ENCODE results near the gene UQCRHL. TPM values are rescaled to one million over a fixed set of nuclear protein-coding genes. Genes with fewer than 3 reads are reported as not detected.

Gene UQCRHL
- total and polyA plus RNA-seq, 2 of the 4 experiments (the other 2 are of a cell fraction), result 1.4 to 2.4 TPM

DNA sequence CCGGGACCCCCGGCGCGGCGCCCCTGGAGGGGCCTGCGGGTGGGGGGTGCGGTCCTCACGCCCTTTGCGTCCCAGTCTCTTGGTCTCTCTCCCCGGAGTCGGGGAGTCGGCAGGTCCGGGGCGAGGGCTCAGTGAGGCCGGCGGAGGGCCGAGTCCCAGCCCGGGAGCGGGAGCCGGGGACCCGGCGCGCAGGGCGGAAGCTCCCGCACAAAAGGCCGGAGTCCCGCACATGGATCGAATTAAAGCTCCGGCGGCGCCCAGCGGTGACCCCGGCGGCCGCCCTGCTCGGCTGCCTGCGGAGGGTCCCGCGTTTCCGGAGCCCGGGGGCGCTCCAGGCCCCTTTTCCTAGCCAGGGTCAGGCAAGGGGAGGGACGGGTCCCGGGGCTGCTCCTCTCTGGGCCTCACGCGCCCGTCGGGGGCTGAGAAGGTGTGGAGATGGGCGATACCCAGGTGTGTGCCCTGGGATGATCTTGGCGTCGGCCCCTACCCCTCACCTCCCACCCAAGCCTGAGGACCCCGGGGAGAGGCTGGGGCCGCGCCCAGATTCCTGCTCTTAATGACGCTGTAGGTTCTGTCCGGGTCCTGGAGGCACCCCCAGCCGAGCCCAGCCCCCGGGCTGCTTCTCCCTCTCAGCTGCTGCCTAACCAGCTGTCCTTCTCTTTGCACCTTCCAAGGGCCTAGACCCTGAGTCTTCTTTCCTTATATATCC lies 48.3 kb downstream of the UQCRHL start:
- WGBS, 2 experiments (ENCODE audit: extremely low coverage in 2 of 2, insufficient read length in 1 of 2), result 2% methylated on average over 32 of the region's 58 CpGs; no CpG with 5 or more reads in 1 of the 2 experiments
- peaks cover 19% of the 10 kb centered on the region for H3K4me1 ChIP-seq (ENCODE audit: control insufficient read depth, insufficient read depth, low read length)
- H3K4me3 ChIP-seq (ENCODE audit: insufficient read depth, low read depth, low read length), result peak overlapping the region; percentile 68
- H3K9ac ChIP-seq (ENCODE audit: low read depth, low read length), result peak overlapping the region; percentile 92
- ChIA-PET CTCF (interaction anchor here (0.6 kb wide), 1 partner anchor 12 kb away, joined by 3 read pairs; no protein-coding TSS in a partner anchor), POLR2A (ENCODE audit: unreplicated experiment) (no interaction called here)
- H4K5ac ChIP-seq (ENCODE audit: low read depth, low read length), result peak overlapping the region; percentile 20
- peak overlapping the region; percentile 91 for H3K27ac ChIP-seq (ENCODE audit: insufficient read depth, low read length)
- H2BK20ac ChIP-seq (ENCODE audit: low read depth, low read length), result no peak overlapping the region
- intact Hi-C loops (cut with micrococcal nuclease) (no loop called here), dilution Hi-C loops (cut with HindIII; ENCODE audit: low sequenced_read_pairs, unreplicated experiment) (no loop called here), in situ Hi-C loops (cut with MboI; ENCODE audit: low sequenced_read_pairs) (no loop called here)
- peaks cover 2% of the 10 kb centered on the region for H3K36me3 ChIP-seq (ENCODE audit: control insufficient read depth, insufficient read depth, low read length)
- peak overlapping the region; percentile 42 for H2BK5ac ChIP-seq (ENCODE audit: low read depth, low read length, poor library complexity, severe bottlenecking)
- H4K91ac ChIP-seq (ENCODE audit: insufficient read depth, low read depth, low read length), result peak overlapping the region; percentile 82
- H2AK5ac ChIP-seq (ENCODE audit: low read depth, low read length), result peak overlapping the region; percentile 86
- H4K20me1 ChIP-seq (ENCODE audit: insufficient read depth, low read length), result peaks cover 29% of the 10 kb centered on the region
- H3K4me2 ChIP-seq (ENCODE audit: low read depth, low read length), result peak overlapping the region; percentile 91
- H3K79me1 ChIP-seq (ENCODE audit: low read depth in 1 of 2, low read length in 2 of 2), result peaks cover 12 to 44% of the 10 kb centered on the region in 2 experiments
- no peaks in the 10 kb centered on the region for H3K9me3 ChIP-seq (ENCODE audit: control insufficient read depth, insufficient read depth, low read length)
- H3K23ac ChIP-seq (ENCODE audit: low read depth, low read length), result peak overlapping the region; percentile 89
- H2BK120ac ChIP-seq (ENCODE audit: low read depth, low read length), result peak overlapping the region; percentile 47
- peak overlapping the region; percentile 98 for H2AK9ac ChIP-seq (replicated peaks; ENCODE audit: low read depth, low read length, poor library complexity)
- peak overlapping the region; percentile 42; the same call in 1 of the 2 replicates for H3K18ac ChIP-seq (ENCODE audit: low read depth, low read length)
- DNase-seq (no peak), ATAC-seq (ENCODE audit: low read depth) (peak; percentile 40)
- no peaks in the 10 kb centered on the region for H3K27me3 ChIP-seq (ENCODE audit: control insufficient read depth, insufficient read depth, low read length)
- peak overlapping the region; percentile 92 for H3K4ac ChIP-seq (ENCODE audit: low read depth, low read length)
- H3K14ac ChIP-seq (replicated peaks; ENCODE audit: low read depth, low read length), result peak overlapping the region; percentile 95
- peak overlapping the region; percentile 82 for H2AFZ ChIP-seq (replicated peaks; ENCODE audit: low read length, poor library complexity)
- peak overlapping the region; percentile 80 to 95 for H4K8ac ChIP-seq (ENCODE audit: low read depth in 2 of 2, low read length in 2 of 2)
- peak overlapping the region; percentile 66; the same call in 1 of the 2 replicates for H3K56ac ChIP-seq (ENCODE audit: extremely low read depth, insufficient read depth, low read length)
- BruUV-seq (replicated peaks), result no TSS peak
- peaks cover 11% of the 10 kb centered on the region for H3K9me1 ChIP-seq (ENCODE audit: insufficient read depth, low read length)
- TF ChIP-seq, protein P1, sequence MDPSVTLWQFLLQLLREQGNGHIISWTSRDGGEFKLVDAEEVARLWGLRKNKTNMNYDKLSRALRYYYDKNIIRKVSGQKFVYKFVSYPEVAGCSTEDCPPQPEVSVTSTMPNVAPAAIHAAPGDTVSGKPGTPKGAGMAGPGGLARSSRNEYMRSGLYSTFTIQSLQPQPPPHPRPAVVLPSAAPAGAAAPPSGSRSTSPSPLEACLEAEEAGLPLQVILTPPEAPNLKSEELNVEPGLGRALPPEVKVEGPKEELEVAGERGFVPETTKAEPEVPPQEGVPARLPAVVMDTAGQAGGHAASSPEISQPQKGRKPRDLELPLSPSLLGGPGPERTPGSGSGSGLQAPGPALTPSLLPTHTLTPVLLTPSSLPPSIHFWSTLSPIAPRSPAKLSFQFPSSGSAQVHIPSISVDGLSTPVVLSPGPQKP (IDR thresholded peaks at IDR 0.05; ENCODE audit: borderline replicate concordance, low read depth, low read length), result no peak
- TF ChIP-seq MAZ (IDR thresholded peaks at IDR 0.05; ENCODE audit: borderline replicate concordance, low read depth, low read length), result peak; percentile 16; the same call in 1 of the 2 replicates
- H2BK15ac ChIP-seq (ENCODE audit: low read depth, low read length), result peak overlapping the region; percentile 6; the same call in 1 of the 3 replicates

Data from IMR-90 (cell line).